Muscle of leg (tissue), 11 donors: Measurements from ENCODE around the gene TSPOAP1. TPM values are rescaled to one million over a fixed set of nuclear protein-coding genes. Genes with fewer than 3 reads are reported as not detected.

Experiments used
- DNase-seq: peaks from one replicate; pipeline ENCODE4 v3.0.0; 2013
- H3K27ac ChIP-seq: one replicate; pipeline ENCODE4 v1.5.1; 2013; ENCODE audit warnings: mild to moderate bottlenecking, low read length, control low read depth
- H3K27me3 ChIP-seq: one replicate; pipeline ENCODE4 v1.6.1; 2013; ENCODE audit warnings: low read length; ENCODE audit not compliant: control insufficient read depth, insufficient read depth
- H3K36me3 ChIP-seq: one replicate; pipeline ENCODE4 v1.6.1; 2013; ENCODE audit warnings: low read length; ENCODE audit not compliant: control insufficient read depth, insufficient read depth
- H3K4me1 ChIP-seq: one replicate; pipeline ENCODE4 v1.6.1; 2013; ENCODE audit warnings: low read length; ENCODE audit not compliant: control insufficient read depth, insufficient read depth
- H3K4me3 ChIP-seq: one replicate; pipeline ENCODE4 v1.5.1; 2013; ENCODE audit warnings: low read length, control low read depth
- H3K9me3 ChIP-seq: replicated peaks from 2 replicates; pipeline ENCODE4 v1.6.1; 2013; ENCODE audit warnings: low read depth, low read length; ENCODE audit not compliant: control insufficient read depth
- WGBS: methylation state at CpG from one replicate; pipeline ENCODE4 v1.1.5; 2013; ENCODE audit warnings: missing lambda C conversion rate; ENCODE audit not compliant: insufficient coverage; 5-methylcytosine and 5-hydroxymethylcytosine counted together
- polyA plus RNA-seq, 8 donors: library from polyadenylated mRNA; unstranded; fragments of 120-200 nt; gene quantifications; one replicate each; pipeline versions ENCODE4 v1.2.1 to v1.2.3, GENCODE V29; 2013; ENCODE audit warnings: inconsistent platforms in 1 of 8, low replicate concordance in 1 of 8; ENCODE audit not compliant: insufficient read length in 8 of 8, insufficient read depth in 1 of 8
- total RNA-seq: library from RNA; stranded (reverse); fragments of 120-200 nt; gene quantifications from one replicate; pipeline ENCODE4 v1.2.4, GENCODE V29; 2013

TSPOAP1 gene
- total and polyA plus RNA-seq, 9 donors, result 3.6 to 7.4 (median 4.8) TPM

DNA sequence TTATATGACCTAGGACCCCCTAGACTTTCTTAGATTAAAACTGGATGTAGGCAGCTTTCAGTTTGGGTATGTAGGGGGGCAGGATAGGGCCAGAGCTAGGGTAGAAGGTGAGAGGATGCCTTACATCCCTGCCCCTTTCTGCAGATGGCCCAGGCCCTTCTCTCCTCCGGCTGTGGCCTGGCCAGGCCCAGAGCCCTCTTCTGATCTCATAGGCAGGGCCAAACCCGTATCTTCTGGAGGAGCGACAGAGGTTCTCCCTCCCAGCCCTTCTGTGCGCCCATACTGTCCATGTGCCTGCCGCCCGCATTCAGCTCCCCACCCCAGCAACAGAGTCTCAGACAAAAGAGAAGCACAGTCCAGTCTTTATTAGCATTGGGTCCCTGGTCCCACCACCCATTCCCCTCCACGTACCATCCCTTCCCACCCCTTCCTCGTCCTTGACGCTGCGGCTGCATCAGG lies 2.0 kb upstream of the TSPOAP1 start:
- Histone ChIP-seq H3K27me3 (peaks cover 18% of the 10 kb centered on the region), H3K27ac (peak overlapping the region; percentile 62), H3K36me3 (no peaks in the 10 kb centered on the region), H3K9me3 (no peaks in the 10 kb centered on the region), H3K4me3 (peak overlapping the region; percentile 45), H3K4me1 (peaks cover 15% of the 10 kb centered on the region)
- no peak for DNase-seq
- 76% methylated on average over 10 of the region's 10 CpGs for WGBS

GRCh38 chr17:58329810-58330537 lies 1.4 kb upstream of the TSPOAP1 start:
- Histone ChIP-seq H3K4me1 (peaks cover 11% of the 10 kb centered on the region), H3K27ac (no peak overlapping the region), H3K27me3 (peaks cover 24% of the 10 kb centered on the region), H3K9me3 (no peaks in the 10 kb centered on the region), H3K4me3 (peak overlapping the region; percentile 45), H3K36me3 (no peaks in the 10 kb centered on the region)
- 75% methylated on average over 2 of the region's 4 CpGs for WGBS
- DNase-seq, result no peak

DNA sequence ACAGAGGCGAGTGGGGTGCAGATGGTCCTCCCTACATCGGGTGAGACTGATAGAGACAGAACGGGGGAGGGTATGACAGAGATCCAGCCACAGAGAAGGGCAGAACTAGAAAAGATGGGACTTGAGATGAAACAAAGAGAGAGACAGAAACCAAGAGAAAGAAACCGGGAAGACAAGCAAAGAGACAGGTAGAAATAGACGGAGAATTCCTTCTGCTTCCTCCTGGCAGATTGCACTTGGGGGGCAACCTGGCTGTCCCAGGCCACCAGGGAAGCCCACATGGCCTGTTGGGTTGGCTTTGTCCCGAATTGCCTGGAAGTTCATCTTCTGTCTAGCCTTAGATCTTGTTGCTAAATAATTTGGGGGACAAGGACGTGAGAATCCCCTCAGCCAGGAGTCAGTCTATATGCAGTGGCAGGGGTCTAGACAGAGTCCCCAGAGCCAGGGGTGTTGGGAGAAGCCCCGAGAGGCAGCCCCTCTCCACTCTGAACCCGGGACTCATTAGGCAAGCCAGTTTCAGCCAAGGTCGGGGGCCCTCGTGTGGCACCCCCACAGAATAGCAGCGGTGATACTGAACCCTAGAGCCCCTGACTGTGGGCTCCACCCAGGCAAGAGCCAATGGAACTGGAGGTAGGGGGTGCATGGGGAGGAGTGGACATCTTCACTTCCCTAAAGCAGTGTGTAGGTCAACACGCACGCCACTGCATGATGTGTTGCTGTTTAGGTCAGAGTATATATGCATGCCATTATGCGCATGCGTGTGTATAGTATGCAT lies 627 bp upstream of the TSPOAP1 start:
- Histone ChIP-seq H3K4me3 (no peak overlapping the region), H3K9me3 (no peaks in the 10 kb centered on the region), H3K4me1 (peaks cover 11% of the 10 kb centered on the region), H3K36me3 (no peaks in the 10 kb centered on the region), H3K27me3 (peaks cover 31% of the 10 kb centered on the region), H3K27ac (no peak overlapping the region)
- peak; percentile 57 for DNase-seq
- 23% methylated on average over 9 of the region's 16 CpGs for WGBS

- Histone ChIP-seq H3K4me1 (peaks cover 16% of the 10 kb centered on the region), H3K27ac (no peak overlapping the region), H3K4me3 (no peak overlapping the region), H3K9me3 (no peaks in the 10 kb centered on the region), H3K27me3 (peaks cover 46% of the 10 kb centered on the region), H3K36me3 (no peaks in the 10 kb centered on the region)
- DNase-seq, result no peak
- WGBS, result 68% methylated on average over 15 of the region's 19 CpGs
Observed at GRCh38 chr17:58327363-58328194, 1.0 kb downstream of the TSPOAP1 start.

GRCh38 chr17:58326609-58327362 lies 1.8 kb downstream of the TSPOAP1 start:
- WGBS, result 83% methylated on average over 9 of the region's 9 CpGs
- H3K9me3 ChIP-seq, result no peaks in the 10 kb centered on the region
- H3K36me3 ChIP-seq, result no peaks in the 10 kb centered on the region
- H3K27ac ChIP-seq, result no peak overlapping the region
- no peak overlapping the region for H3K4me3 ChIP-seq
- peaks cover 46% of the 10 kb centered on the region for H3K27me3 ChIP-seq
- peaks cover 16% of the 10 kb centered on the region for H3K4me1 ChIP-seq
- no peak for DNase-seq

DNA sequence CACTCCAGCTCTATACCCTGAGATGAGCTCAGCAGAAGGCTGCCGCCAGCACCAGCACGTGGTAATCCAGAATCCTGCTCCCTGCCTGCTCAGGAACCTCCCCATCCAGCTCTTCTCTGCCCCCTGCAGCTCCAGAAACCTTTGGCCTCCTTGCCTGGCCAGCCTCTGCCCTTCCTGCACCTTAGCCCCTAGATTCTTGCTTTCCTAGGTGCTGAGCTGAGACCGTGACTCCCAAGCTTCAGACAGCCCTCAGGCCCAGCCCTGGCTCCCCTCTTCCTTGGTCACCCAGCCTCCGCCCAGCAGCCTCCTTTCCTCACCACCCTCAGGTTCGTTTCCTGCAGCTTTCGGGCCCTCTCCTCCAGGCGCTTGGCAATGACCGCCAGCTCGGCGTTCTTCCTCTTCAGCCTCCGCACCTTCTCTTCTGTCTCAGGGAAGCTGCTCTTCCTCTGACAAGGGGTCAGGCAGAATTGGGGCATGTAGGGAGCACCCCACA lies 2.6 kb downstream of the TSPOAP1 start:
- peaks cover 16% of the 10 kb centered on the region for H3K4me1 ChIP-seq
- H3K9me3 ChIP-seq, result no peaks in the 10 kb centered on the region
- H3K4me3 ChIP-seq, result no peak overlapping the region
- H3K27ac ChIP-seq, result no peak overlapping the region
- peaks cover 46% of the 10 kb centered on the region for H3K27me3 ChIP-seq
- H3K36me3 ChIP-seq, result no peaks in the 10 kb centered on the region
- DNase-seq, result no peak
- WGBS, result 69% methylated on average over 6 of the region's 11 CpGs

- peaks cover 46% of the 10 kb centered on the region for H3K27me3 ChIP-seq
- no peak overlapping the region for H3K4me3 ChIP-seq
Observed at GRCh38 chr17:58325289-58325726, 3.3 kb downstream of the TSPOAP1 start.

GRCh38 chr17:58324409-58325288 lies 3.9 kb downstream of the TSPOAP1 start:
- Histone ChIP-seq H3K4me3 (peak overlapping the region; percentile 45), H3K27ac (no peak overlapping the region), H3K4me1 (peaks cover 16% of the 10 kb centered on the region), H3K9me3 (no peaks in the 10 kb centered on the region), H3K27me3 (peaks cover 46% of the 10 kb centered on the region), H3K36me3 (no peaks in the 10 kb centered on the region)
- no peak for DNase-seq
- WGBS, result 6% methylated on average over 64 of the region's 66 CpGs

More at GRCh38 chr17:58325289-58325726, 3.3 kb downstream of the TSPOAP1 start:
- DNase-seq, result no peak
- Histone ChIP-seq H3K4me1 (peaks cover 16% of the 10 kb centered on the region), H3K27ac (no peak overlapping the region), H3K9me3 (no peaks in the 10 kb centered on the region), H3K36me3 (no peaks in the 10 kb centered on the region)
- 55% methylated on average over 8 of the region's 11 CpGs for WGBS

DNA sequence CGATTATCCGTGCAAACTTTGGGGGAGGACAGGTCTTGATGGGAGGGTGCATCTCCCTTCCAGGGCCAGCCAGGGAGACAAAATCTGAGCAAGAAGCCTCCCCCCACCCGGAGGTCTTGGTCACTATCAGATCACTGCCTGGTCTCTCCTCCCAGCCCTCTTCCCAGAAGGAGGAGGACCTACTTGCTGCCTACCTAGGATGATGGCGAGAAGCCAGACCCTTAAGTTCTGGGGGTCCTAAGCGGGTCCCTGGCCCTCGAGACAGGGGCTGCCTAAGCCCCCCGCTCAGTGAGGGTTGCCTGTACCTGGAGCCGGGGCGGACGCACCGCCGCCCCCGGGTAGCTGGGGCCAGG lies 4.6 kb downstream of the TSPOAP1 start:
- Histone ChIP-seq H3K4me1 (peaks cover 16% of the 10 kb centered on the region), H3K27me3 (peaks cover 42% of the 10 kb centered on the region), H3K36me3 (no peaks in the 10 kb centered on the region), H3K4me3 (peak overlapping the region; percentile 29), H3K9me3 (no peaks in the 10 kb centered on the region), H3K27ac (no peak overlapping the region)
- WGBS, result 1% methylated on average over 10 of the region's 13 CpGs
- no peak for DNase-seq
